ENCODE results near the gene TTBK2. TPM values are rescaled to one million over a fixed set of nuclear protein-coding genes. Genes with fewer than 3 reads are reported as not detected.
"Not testable (repeated sequence)": the region's sequence is repeated elsewhere in the genome, so short reads cannot be mapped to it uniquely, and the experiment has no call there.

Gene TTBK2
- total RNA-seq, 1 experiment from 2014 or later: 13.8 TPM

DNA sequence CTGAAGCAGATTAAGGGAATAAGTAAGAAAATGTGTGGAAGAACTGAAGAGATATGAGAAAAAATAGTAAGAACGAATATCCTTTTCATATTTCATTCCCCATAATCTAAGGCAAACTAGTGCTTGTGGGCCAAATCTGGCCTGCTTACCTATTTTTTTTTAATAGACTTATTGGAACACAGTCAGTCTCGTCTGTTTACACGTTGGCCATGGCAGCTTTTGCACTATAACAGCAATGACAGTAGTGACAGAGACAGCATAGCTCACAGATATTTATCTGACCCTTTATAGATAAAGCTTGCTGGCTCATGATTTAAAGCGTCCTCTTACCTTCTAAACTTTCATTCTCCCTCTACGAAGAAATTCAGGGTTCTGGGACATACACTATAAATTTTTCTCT is 133.6 kb downstream of the TTBK2 start:
- H3K4me1 ChIP-seq (ENCODE audit: low read length): peaks cover 11% of the 10 kb centered on the region
- no peak overlapping the region for H3K4me2 ChIP-seq (ENCODE audit: low read depth, low read length, poor library complexity, severe bottlenecking)
- no peak overlapping the region for H3K9ac ChIP-seq (ENCODE audit: low read length)
- H3K4me3 ChIP-seq (ENCODE audit: low read length): no peak overlapping the region
- no peak for DNase-seq
- no peak overlapping the region for H2AFZ ChIP-seq (ENCODE audit: low read length)
- H3K27me3 ChIP-seq (ENCODE audit: low read length): no peaks in the 10 kb centered on the region
- no peaks in the 10 kb centered on the region for H3K79me2 ChIP-seq (ENCODE audit: low read length)
- H3K9me3 ChIP-seq (ENCODE audit: low read length): no peaks in the 10 kb centered on the region
- no peaks in the 10 kb centered on the region for H3K36me3 ChIP-seq (ENCODE audit: insufficient read depth, low read length)
- no peaks in the 10 kb centered on the region for H3K9me2 ChIP-seq (replicated peaks; ENCODE audit: insufficient read depth, low read length)
- H3K27ac ChIP-seq (ENCODE audit: low read length): no peak overlapping the region
- no peaks in the 10 kb centered on the region for H4K20me1 ChIP-seq (ENCODE audit: insufficient read depth, low read depth, low read length)

DNA sequence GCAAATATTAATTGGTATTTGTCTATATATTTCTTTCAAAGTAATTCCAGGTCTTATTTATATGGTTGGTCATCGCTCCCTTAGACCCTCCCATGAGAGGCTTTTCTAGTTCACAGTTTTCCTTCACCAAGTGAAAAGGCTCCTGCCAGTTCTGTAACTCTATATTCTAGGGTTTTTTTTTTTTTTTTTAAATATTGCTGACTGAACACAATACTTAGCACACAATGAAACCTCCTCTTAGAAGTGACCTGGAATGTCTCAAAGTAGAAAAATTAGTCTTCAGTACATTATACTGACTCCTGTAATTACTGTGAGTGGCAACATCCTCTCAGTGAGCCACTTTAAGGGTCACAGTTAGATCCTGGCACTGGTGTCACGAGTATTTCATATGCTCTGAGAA is 135.0 kb downstream of the TTBK2 start:
- Histone ChIP-seq H3K9me2 (replicated peaks; ENCODE audit: insufficient read depth, low read length) (no peaks in the 10 kb centered on the region), H3K4me3 (ENCODE audit: low read length) (no peak overlapping the region), H3K4me1 (ENCODE audit: low read length) (peaks cover 11% of the 10 kb centered on the region), H2AFZ (ENCODE audit: low read length) (no peak overlapping the region), H3K4me2 (ENCODE audit: low read depth, low read length, poor library complexity, severe bottlenecking) (no peak overlapping the region), H3K9ac (ENCODE audit: low read length) (no peak overlapping the region), H3K27me3 (ENCODE audit: low read length) (no peaks in the 10 kb centered on the region), H3K27ac (ENCODE audit: low read length) (no peak overlapping the region), H3K79me2 (ENCODE audit: low read length) (no peaks in the 10 kb centered on the region), H3K36me3 (ENCODE audit: insufficient read depth, low read length) (no peaks in the 10 kb centered on the region), H3K9me3 (ENCODE audit: low read length) (no peaks in the 10 kb centered on the region), H4K20me1 (ENCODE audit: insufficient read depth, low read depth, low read length) (no peaks in the 10 kb centered on the region)
- DNase-seq: no peak

DNA sequence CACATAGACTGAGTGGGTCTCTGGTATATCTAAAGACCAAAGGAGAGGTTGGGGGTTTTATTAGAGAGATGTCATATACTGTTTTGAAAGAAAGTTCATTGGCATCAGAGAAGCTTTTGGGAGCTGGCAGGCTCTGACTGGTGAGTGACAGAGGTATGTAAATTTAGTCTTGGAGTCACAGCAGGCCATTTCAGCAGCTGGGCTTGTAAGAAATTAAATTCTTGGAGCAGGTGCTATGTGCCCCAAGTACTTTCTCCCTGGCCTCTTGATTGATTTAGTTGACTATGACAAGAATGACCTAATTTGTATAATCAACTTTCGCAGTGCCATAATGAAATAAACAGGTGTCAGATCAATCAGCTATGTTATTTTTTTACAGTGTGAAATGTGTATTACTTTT is 135.9 kb downstream of the TTBK2 start:
- no peaks in the 10 kb centered on the region for H3K79me2 ChIP-seq (ENCODE audit: low read length)
- H3K4me3 ChIP-seq (ENCODE audit: low read length): no peak overlapping the region
- no peaks in the 10 kb centered on the region for H3K36me3 ChIP-seq (ENCODE audit: insufficient read depth, low read length)
- H3K9me3 ChIP-seq (ENCODE audit: low read length): no peaks in the 10 kb centered on the region
- H3K9me2 ChIP-seq (replicated peaks; ENCODE audit: insufficient read depth, low read length): no peaks in the 10 kb centered on the region
- H3K27ac ChIP-seq (ENCODE audit: low read length): no peak overlapping the region
- H2AFZ ChIP-seq (ENCODE audit: low read length): no peak overlapping the region
- H3K9ac ChIP-seq (ENCODE audit: low read length): no peak overlapping the region
- no peak for DNase-seq
- no peaks in the 10 kb centered on the region for H4K20me1 ChIP-seq (ENCODE audit: insufficient read depth, low read depth, low read length)
- no peak overlapping the region for H3K4me2 ChIP-seq (ENCODE audit: low read depth, low read length, poor library complexity, severe bottlenecking)
- no peaks in the 10 kb centered on the region for H3K27me3 ChIP-seq (ENCODE audit: low read length)
- peaks cover 11% of the 10 kb centered on the region for H3K4me1 ChIP-seq (ENCODE audit: low read length)

DNA sequence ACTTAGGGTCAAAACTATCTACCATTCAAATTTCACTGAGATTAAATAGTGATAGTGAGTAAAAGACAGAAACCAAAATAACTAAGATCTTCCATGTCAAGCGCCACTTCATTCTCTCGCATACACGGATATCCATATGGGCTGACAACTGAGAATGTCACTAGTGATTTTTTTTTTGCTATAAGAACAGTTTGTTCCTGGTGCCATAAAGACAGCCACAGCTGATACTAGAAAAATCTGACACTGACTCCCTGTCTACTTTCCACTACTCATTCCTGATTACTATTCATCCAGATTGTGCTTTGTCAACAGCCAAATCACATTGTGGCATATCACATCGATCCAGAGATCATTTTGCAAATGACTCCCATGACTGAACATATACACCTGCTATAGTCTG is 137.9 kb downstream of the TTBK2 start:
- H3K4me2 ChIP-seq (ENCODE audit: low read depth, low read length, poor library complexity, severe bottlenecking): no peak overlapping the region
- H2AFZ ChIP-seq (ENCODE audit: low read length): no peak overlapping the region
- H3K4me3 ChIP-seq (ENCODE audit: low read length): no peak overlapping the region
- no peaks in the 10 kb centered on the region for H3K27me3 ChIP-seq (ENCODE audit: low read length)
- no peaks in the 10 kb centered on the region for H3K36me3 ChIP-seq (ENCODE audit: insufficient read depth, low read length)
- no peak overlapping the region for H3K27ac ChIP-seq (ENCODE audit: low read length)
- no peak overlapping the region for H3K9ac ChIP-seq (ENCODE audit: low read length)
- H3K9me3 ChIP-seq (ENCODE audit: low read length): no peaks in the 10 kb centered on the region
- H4K20me1 ChIP-seq (ENCODE audit: insufficient read depth, low read depth, low read length): no peaks in the 10 kb centered on the region
- H3K4me1 ChIP-seq (ENCODE audit: low read length): no peaks in the 10 kb centered on the region
- H3K9me2 ChIP-seq (replicated peaks; ENCODE audit: insufficient read depth, low read length): no peaks in the 10 kb centered on the region
- H3K79me2 ChIP-seq (ENCODE audit: low read length): no peaks in the 10 kb centered on the region
- DNase-seq: no peak

DNA sequence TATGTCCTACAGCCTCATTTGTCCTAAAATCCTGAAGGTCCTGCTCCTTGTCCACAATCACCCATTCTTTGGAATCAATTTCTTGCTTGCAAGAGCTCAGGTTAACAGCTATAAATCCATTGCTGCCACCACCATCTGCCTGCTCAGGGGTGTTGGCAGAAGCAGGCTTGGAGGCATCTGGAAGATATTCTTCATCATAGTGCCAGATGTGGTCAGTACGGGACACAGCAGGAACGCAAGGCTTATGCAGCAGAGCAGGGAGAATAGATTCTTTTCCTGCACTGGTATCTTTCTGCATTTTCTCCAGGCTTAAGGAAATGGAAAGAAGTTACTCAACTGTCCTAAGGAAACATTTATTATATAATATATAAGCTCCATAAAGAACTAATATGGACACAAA is 145.2 kb downstream of the TTBK2 start:
- Histone ChIP-seq H3K79me2 (ENCODE audit: low read length) (peaks cover 10% of the 10 kb centered on the region), H3K4me1 (ENCODE audit: low read length) (no peaks in the 10 kb centered on the region), H3K36me3 (ENCODE audit: insufficient read depth, low read length) (no peaks in the 10 kb centered on the region; the same call in none of the 2 replicates), H2AFZ (ENCODE audit: low read length) (no peak overlapping the region), H3K4me3 (ENCODE audit: low read length) (no peak overlapping the region), H3K4me2 (ENCODE audit: low read depth, low read length, poor library complexity, severe bottlenecking) (no peak overlapping the region), H3K9ac (ENCODE audit: low read length) (no peak overlapping the region), H3K9me2 (replicated peaks; ENCODE audit: insufficient read depth, low read length) (no peaks in the 10 kb centered on the region), H3K9me3 (ENCODE audit: low read length) (no peaks in the 10 kb centered on the region), H3K27ac (ENCODE audit: low read length) (no peak overlapping the region), H3K27me3 (ENCODE audit: low read length) (no peaks in the 10 kb centered on the region), H4K20me1 (ENCODE audit: insufficient read depth, low read depth, low read length) (no peaks in the 10 kb centered on the region)
- no peak for DNase-seq

DNA sequence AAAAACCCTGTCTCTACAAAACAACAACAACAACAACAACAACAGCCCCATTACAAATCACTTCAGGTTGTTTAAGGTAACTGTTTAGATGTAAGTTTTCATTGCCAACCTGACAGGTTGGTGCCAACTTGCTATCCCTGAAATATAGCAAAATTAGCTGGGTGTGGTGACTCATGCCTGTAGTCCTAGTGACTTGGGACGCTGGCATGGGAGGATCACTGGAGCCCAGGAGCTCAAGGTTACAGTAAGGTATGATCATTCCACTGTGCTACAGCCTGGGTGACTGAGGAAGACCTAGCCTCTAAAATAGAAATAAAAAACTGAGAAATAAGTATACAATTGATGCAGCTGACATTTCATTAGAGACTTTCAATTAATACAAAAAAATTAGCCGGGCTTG is 147.7 kb downstream of the TTBK2 start:
- Histone ChIP-seq H3K4me2 (ENCODE audit: low read depth, low read length, poor library complexity, severe bottlenecking) (no peak overlapping the region), H3K27me3 (ENCODE audit: low read length) (no peaks in the 10 kb centered on the region), H3K9me3 (ENCODE audit: low read length) (no peaks in the 10 kb centered on the region), H3K9me2 (replicated peaks; ENCODE audit: insufficient read depth, low read length) (no peaks in the 10 kb centered on the region), H3K9ac (ENCODE audit: low read length) (no peak overlapping the region), H4K20me1 (ENCODE audit: insufficient read depth, low read depth, low read length) (no peaks in the 10 kb centered on the region), H3K4me3 (ENCODE audit: low read length) (no peak overlapping the region), H3K27ac (ENCODE audit: low read length) (no peak overlapping the region), H3K4me1 (ENCODE audit: low read length) (no peaks in the 10 kb centered on the region), H3K36me3 (ENCODE audit: insufficient read depth, low read length) (no peaks in the 10 kb centered on the region; the same call in none of the 2 replicates), H3K79me2 (ENCODE audit: low read length) (peaks cover 12% of the 10 kb centered on the region), H2AFZ (ENCODE audit: low read length) (no peak overlapping the region)
- DNase-seq: no peak

DNA sequence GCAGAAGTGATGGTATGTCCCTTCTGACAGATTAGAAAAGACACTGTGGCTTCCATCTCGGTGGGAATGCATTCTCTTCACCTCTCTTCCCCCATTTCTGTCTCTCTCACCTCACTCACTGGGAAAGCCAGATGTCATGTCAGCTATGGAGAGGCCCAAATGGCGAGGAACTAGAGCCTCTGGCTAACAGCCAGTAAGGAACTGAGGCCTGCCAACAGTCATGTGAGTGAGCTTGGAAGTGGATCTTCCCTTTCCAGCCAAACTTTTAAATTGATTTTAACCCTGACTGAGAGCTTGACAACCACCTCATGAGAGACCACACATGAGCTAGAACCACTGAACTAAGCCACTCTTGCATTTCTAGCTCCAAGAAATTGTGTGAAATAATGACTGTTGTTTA is 148.4 kb downstream of the TTBK2 start:
- Histone ChIP-seq H3K9me3 (ENCODE audit: low read length) (no peaks in the 10 kb centered on the region), H3K36me3 (ENCODE audit: insufficient read depth, low read length) (no peaks in the 10 kb centered on the region; the same call in none of the 2 replicates), H3K9ac (ENCODE audit: low read length) (no peak overlapping the region), H3K4me2 (ENCODE audit: low read depth, low read length, poor library complexity, severe bottlenecking) (no peak overlapping the region), H3K27me3 (ENCODE audit: low read length) (no peaks in the 10 kb centered on the region), H3K9me2 (replicated peaks; ENCODE audit: insufficient read depth, low read length) (no peaks in the 10 kb centered on the region), H3K79me2 (ENCODE audit: low read length) (peaks cover 14% of the 10 kb centered on the region), H2AFZ (ENCODE audit: low read length) (no peak overlapping the region), H3K27ac (ENCODE audit: low read length) (no peak overlapping the region), H3K4me1 (ENCODE audit: low read length) (no peaks in the 10 kb centered on the region), H3K4me3 (ENCODE audit: low read length) (no peak overlapping the region), H4K20me1 (ENCODE audit: insufficient read depth, low read depth, low read length) (no peaks in the 10 kb centered on the region)
- no peak for DNase-seq

DNA sequence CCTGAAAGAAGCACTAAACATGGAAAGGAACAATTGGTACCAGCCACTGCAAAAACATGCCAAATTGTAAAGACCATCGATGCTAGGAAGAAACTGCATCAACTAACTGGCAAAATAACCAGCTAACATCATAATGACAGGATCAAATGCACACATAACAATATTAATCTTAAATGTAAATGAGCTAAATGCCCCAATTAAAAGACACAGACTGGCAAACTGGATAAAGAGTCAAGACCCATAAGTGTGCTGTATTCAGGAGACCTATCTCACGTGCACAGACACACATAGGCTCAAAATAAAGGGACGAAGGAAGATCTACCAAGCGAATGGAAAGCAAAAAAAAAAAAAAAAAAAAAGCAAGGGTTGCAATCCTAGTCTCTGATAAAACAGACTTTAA is 154.5 kb downstream of the TTBK2 start:
- H3K36me3 ChIP-seq (ENCODE audit: insufficient read depth, low read length); H2AFZ ChIP-seq (ENCODE audit: low read length); H3K27ac ChIP-seq (ENCODE audit: low read length); H3K4me3 ChIP-seq (ENCODE audit: low read length); H4K20me1 ChIP-seq (ENCODE audit: insufficient read depth, low read depth, low read length); DNase-seq; H3K9me2 ChIP-seq (replicated peaks; ENCODE audit: insufficient read depth, low read length); H3K4me1 ChIP-seq (ENCODE audit: low read length); H3K4me2 ChIP-seq (ENCODE audit: low read depth, low read length, poor library complexity, severe bottlenecking); H3K27me3 ChIP-seq (ENCODE audit: low read length); H3K9ac ChIP-seq (ENCODE audit: low read length); H3K9me3 ChIP-seq (ENCODE audit: low read length): not testable (repeated sequence)
- H3K79me2 ChIP-seq (ENCODE audit: low read length): peaks cover 13% of the 10 kb centered on the region

DNA sequence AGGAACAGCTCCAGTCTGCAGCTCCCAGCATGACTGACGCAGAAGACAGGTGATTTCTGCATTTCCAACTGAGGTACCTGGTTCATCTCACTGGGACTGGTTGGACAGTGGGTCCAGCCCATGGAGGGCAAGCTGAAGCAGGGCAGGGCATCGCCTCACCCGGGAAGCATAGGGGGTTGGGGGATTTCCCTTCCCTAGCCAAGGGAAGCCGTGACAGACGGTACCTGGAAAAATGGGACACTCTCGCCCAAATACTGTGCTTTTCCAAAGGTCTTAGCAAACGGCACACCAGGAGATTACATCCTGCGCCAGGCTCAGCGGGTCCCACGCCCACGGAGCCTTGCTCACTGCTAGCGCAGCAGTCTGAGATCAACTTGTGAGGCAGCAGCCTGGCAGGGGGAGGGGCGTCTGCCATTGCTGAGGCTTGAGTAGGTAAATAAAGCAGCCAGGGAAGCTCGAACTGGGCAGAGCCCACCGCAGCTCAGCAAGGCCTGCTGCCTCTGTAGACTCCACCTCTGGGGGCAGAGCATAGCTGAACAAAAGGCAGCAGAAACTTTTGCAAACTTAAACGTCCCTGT is 156.3 kb downstream of the TTBK2 start:
- H3K4me1 ChIP-seq (ENCODE audit: low read length); H3K27ac ChIP-seq (ENCODE audit: low read length); H3K9me2 ChIP-seq (replicated peaks; ENCODE audit: insufficient read depth, low read length); H3K27me3 ChIP-seq (ENCODE audit: low read length); DNase-seq; H4K20me1 ChIP-seq (ENCODE audit: insufficient read depth, low read depth, low read length); H3K4me3 ChIP-seq (ENCODE audit: low read length); H3K36me3 ChIP-seq (ENCODE audit: insufficient read depth, low read length); H3K4me2 ChIP-seq (ENCODE audit: low read depth, low read length, poor library complexity, severe bottlenecking); H3K9ac ChIP-seq (ENCODE audit: low read length); H2AFZ ChIP-seq (ENCODE audit: low read length): not testable (repeated sequence)
- H3K9me3 ChIP-seq (ENCODE audit: low read length): peaks cover 16% of the 10 kb centered on the region
- peaks cover 12% of the 10 kb centered on the region for H3K79me2 ChIP-seq (ENCODE audit: low read length)

Measured in Karpas-422 (cell line).